NCI-H2081 (cell line): ENCODE data around the gene ARF5.
A peak's percentile ranks its signal among the peaks of the same experiment; 100 is the strongest.

Source experiments
- DNase-seq, 2 experiments: peaks; one replicate each; lab custom pipeline; 2025; lab: John Stamatoyannopoulos, UW

Gene ARF5

GRCh38 chr7:127588697-127589482 lies 679 bp downstream of the ARF5 start:
- DNase-seq: peak; percentile 70 to 77

GRCh38 chr7:127589896-127590295 lies 1.7 kb downstream of the ARF5 start:
- DNase-seq: no peak

- no peak for DNase-seq
Observed at GRCh38 chr7:127591189-127591588, 3.0 kb downstream of the ARF5 start.

GRCh38 chr7:127591591-127591990 lies 3.4 kb downstream of the ARF5 start:
- no peak for DNase-seq

- DNase-seq: no peak
Observed at GRCh38 chr7:127592550-127592949, 4.3 kb downstream of the ARF5 start.

GRCh38 chr7:127594490-127594889 lies 6.3 kb downstream of the ARF5 start:
- no peak for DNase-seq

GRCh38 chr7:127595737-127596136 lies 7.5 kb downstream of the ARF5 start:
- no peak for DNase-seq

- DNase-seq: no peak
Observed at GRCh38 chr7:127598318-127598717, 10.1 kb downstream of the ARF5 start.

GRCh38 chr7:127600885-127601284 lies 12.7 kb downstream of the ARF5 start:
- DNase-seq: no peak

GRCh38 chr7:127608446-127608845 lies 20.2 kb downstream of the ARF5 start:
- DNase-seq: no peak

GRCh38 chr7:127609297-127609696 lies 21.1 kb downstream of the ARF5 start:
- DNase-seq: no peak

GRCh38 chr7:127612263-127612662 lies 24.1 kb downstream of the ARF5 start:
- DNase-seq: no peak

GRCh38 chr7:127616724-127617123 lies 28.5 kb downstream of the ARF5 start:
- DNase-seq: no peak

GRCh38 chr7:127618042-127618441 lies 29.8 kb downstream of the ARF5 start, which contains the start of gene PAX4:
Gene PAX4, minus strand, starts transcription at chr7:127618142. Its CDS starts 2,214 bp downstream, at chr7:127615928.
- no peak for DNase-seq

GRCh38 chr7:127618775-127619174 lies 30.6 kb downstream of the ARF5 start:
- no peak for DNase-seq

GRCh38 chr7:127619681-127620405 lies 31.6 kb downstream of the ARF5 start:
- no peak for DNase-seq

- no peak for DNase-seq
Observed at GRCh38 chr7:127620406-127621233, 32.4 kb downstream of the ARF5 start.

- no peak for DNase-seq
Observed at GRCh38 chr7:127625331-127625730, 37.1 kb downstream of the ARF5 start.

- no peak for DNase-seq
Observed at GRCh38 chr7:127628445-127628844, 40.2 kb downstream of the ARF5 start.

- DNase-seq: peak; percentile 1 to 45
Observed at GRCh38 chr7:127629268-127629854, 41.1 kb downstream of the ARF5 start.

- no peak for DNase-seq
Observed at GRCh38 chr7:127632276-127632910, 44.2 kb downstream of the ARF5 start.
